ENCODE results near the gene AGPAT1.

AGPAT1 gene

DNA sequence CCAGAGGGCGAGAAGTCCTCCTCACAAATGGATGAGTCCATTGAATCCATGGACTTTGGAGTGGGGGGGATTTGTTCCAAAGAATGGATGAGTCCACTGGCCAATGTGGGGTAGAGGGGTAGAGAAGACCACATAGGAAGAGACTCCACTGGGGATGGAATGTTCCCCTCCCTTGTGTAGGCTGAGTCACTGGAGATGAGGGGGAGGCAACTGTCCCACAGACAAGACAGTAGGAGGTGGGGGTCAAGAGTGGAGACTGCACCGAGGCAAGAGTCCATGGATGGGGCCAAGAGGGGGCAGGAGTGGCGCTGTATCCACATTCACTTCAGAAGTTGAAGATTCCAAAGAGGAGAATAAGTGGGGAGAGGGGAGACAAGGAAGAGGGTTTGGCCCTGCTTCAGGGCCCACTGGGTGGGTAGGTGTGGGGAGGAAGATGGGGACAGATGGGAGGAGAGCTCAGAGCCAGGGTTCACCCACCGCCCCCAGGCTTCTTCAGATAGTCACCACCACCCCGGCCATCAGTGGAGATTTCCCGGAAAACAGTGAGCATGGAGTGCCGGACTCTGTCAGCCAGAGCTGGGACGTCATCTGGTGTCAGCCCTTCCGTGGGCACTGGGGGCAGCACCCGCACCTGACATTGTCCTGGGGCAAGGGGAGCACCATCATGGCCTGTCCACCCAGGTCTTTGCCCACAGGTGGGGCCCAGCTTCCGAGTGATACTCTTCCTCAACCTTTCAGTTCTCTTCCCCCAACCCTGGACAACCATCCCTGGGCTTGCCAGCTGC is 6.9 kb downstream of the AGPAT1 start:
- DNase-seq (ENCODE audit: low read depth) = peak; percentile 46

DNA sequence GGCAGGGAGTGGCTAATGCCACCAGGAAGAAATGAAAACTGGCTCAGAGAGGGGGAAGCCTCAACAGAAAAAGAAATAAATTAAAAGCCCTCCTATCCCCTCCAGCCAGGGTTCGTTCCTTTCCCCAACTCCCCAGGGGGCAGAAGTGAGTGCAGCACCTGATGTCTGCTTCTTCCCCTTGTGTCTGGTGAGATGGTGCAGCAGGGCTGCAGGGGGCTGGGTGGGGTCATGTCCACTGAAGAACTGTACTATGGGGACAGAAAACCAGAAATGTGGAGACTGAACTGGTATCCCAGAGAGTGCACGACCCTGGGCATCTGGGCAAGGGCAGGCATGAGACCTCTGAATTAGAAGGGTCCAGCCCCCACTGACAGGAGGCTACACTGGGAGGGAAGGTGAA is 7.5 kb downstream of the AGPAT1 start:
- no peak for DNase-seq (ENCODE audit: low read depth)

DNA sequence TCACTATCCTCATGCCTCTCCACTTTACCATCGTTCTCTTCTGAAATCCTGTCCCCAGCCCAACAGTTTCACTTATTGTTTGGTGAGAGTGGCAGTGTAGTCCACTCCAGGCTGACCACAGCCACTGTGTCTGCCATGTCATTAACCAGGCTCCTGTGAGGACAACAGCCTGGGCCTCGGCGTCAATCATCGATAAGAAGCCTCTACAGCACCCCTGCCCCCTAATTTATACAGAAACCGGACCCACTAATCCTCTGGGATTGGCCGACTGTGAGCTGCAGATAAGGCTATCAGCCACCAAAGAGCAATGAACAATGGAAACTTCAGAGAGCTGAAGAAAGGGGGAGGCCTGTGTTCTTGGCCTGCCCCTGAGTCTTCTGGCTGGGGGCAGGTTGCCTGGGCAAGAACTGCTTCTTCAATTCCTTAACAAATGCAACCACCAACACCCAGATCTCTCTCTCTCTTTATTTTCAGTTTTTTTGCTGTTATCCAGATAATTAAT is 8.1 kb downstream of the AGPAT1 start:
- DNase-seq (ENCODE audit: low read depth) = no peak

DNA sequence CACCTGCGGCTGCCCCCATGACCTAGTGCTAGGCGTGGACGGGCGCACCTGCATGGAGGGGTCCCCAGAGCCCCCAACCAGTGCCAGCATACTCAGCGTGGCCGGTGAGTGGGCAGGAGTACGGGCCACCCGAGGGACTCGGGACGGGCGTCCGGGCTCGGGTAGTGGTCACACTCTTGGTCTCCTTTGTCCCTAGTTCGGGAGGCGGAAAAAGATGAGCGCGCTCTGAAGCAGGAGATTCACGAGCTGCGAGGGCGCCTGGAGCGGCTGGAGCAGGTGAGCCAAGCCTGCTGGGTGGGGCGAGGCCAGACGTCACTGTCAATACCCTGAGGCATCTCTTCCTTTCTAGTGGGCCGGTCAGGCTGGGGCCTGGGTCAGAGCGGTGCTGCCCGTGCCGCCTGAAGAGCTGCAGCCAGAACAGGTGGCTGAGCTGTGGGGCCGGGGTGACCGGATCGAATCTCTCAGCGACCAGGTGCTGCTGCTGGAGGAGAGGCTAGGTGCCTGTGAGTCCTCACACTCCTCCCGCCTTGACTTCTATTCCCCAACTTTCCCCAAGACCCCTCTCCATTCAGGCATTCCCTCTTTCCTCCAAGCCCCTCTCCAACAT is 8.6 kb downstream of the AGPAT1 start:
- no peak for DNase-seq (ENCODE audit: low read depth)

DNA sequence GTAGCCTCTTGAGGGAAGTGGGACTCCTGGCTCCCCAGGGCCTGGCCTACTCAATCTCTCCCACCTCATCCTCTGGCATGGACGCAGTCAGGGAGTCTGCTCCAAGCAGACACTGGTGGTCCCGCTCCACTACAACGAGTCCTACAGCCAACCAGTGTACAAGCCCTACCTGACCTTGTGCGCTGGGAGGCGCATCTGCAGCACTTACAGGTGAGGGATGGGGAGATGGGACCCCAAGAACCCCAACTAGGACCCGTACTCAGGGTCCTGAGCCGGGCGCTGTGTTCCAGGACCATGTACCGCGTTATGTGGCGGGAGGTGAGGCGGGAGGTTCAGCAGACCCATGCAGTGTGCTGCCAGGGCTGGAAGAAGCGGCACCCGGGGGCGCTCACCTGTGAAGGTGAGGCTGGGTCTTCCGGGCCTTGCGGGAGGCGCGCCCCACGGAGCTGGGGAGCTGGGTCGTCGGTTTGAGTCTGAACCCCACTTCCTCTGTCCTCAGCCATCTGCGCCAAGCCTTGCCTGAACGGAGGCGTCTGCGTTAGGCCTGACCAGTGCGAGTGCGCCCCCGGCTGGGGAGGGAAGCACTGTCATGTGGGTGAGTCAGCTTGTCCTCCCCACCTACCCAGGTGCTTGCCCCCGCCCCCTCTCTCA is 9.3 kb downstream of the AGPAT1 start:
- DNase-seq (ENCODE audit: low read depth) = no peak

DNA sequence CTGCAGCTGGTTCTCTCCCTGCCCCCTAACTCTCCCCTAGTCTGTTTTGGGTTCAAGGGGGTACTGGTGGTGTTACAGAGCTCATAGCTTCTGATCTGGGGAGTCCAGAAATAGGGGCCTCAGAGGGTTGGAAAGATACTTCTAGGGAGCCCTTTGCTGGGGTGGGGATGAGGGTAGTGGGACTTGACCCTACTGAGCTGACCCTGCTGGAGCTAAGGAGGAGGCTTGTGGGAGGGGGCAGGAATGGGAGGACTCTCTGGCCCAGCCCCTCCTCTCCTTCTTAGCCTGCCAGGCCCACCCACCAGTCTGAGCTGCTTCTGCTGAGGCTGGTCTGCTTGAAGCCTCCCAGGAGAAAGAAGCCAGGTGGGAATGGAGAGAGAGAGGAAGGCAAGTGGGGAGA is 11.6 kb downstream of the AGPAT1 start, which contains the start of gene EGFL8:
TSS of gene EGFL8 (plus strand) at position 301 of the 400 bp plus-strand sequence. CDS start 1,571 bp downstream, outside the sequence.
- DNase-seq (ENCODE audit: low read depth) = no peak

DNA sequence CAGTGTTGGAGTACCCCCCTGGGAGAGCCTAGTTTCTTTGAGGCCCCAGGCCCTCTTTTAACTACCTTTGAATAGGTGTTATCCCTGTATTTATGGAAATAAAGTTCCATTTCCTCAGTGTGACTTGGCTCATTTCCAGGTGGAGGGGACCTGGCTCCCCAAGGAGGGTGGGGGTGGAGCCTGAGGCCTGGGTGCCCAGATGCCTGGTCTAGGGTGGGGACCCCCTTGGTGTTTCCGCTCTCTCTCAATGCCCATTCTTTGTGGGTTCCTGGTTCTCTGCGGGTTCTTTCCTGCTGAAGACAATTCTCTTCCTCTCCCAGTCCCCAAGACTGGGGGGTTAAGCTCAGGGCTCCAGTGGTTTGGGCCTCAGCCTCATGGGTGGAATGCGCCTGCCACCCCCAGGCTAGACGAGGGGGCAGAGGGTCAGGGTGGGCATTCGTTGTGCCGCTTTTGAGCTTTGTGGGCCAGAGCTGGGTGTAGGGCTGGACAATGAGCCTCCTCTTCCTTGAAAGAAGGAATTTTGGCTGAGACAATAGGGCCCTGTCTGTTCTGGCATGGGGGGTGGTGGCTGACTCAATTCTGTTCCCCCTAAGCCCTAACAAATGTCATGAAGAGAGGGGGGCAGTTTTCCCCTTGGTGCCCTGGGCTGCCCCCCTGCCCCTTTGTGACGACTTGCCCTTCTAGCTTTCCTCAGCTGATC is 12.2 kb downstream of the AGPAT1 start:
- no peak for DNase-seq (ENCODE audit: low read depth)

DNA sequence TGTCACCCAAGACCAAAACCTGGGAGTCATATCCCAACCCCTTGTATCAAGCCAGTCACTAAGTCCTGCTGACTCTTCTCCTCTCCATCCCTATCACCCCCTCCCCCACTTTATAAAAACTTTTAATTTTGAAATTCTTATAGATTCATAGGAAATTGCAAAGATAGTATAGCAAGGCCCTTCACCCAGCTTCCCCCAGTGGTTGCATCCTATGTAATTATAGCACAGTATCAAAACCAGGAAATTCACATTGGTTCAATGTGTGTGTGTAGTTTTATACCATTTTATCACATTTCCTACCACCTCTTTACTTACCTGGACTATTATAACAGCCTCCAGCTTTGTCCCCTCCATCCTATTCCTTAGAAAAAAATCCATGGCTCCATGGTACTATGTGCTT is 17.8 kb downstream of the AGPAT1 start:
- no peak for DNase-seq (ENCODE audit: low read depth)

DNA sequence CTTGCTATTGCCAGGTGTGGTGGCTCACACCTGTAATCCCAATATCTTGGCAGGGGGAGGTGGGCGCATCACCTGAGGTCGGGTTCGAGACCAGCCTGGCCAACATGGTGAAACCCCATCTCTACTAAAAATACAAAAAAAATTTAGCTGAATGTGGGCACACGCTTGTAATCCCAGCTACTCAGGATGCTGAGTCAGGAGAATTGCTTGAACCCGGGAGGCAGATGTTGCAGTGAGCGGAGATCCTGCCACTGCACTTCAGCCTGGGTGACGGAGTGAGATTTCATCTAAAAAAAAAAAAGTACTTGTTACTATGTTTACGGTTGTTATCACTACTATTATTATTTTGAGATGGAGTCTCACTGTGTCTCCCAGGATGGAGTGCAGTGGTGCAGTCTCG is 19.0 kb downstream of the AGPAT1 start:
- no peak for DNase-seq (ENCODE audit: low read depth)

DNA sequence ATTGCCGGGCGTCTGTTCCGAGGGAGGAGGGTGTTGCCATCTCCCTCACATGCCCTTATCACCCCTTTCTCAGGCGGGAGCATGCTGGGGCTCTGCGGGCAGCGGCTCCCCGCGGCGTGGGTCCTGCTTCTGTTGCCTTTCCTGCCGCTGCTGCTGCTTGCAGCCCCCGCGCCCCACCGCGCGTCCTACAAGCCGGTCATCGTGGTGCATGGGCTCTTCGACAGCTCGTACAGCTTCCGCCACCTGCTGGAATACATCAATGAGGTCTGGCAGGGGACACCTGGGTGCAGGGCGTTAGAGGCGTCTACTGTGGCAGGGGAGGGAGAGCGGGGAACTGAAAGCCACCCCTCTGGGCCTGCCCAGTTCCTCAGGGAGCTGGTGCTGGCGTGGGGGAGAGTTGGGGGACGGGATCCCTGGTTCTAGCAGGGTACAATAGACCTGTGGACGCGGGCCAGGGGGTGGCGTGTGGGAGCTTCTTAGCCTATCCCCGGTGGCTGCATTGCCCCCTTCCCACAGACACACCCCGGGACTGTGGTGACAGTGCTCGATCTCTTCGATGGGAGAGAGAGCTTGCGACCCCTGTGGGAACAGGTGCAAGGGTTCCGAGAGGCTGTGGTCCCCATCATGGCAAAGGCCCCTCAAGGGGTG is 21.2 kb downstream of the AGPAT1 start:
- DNase-seq (ENCODE audit: low read depth) = peak; percentile 72

DNA sequence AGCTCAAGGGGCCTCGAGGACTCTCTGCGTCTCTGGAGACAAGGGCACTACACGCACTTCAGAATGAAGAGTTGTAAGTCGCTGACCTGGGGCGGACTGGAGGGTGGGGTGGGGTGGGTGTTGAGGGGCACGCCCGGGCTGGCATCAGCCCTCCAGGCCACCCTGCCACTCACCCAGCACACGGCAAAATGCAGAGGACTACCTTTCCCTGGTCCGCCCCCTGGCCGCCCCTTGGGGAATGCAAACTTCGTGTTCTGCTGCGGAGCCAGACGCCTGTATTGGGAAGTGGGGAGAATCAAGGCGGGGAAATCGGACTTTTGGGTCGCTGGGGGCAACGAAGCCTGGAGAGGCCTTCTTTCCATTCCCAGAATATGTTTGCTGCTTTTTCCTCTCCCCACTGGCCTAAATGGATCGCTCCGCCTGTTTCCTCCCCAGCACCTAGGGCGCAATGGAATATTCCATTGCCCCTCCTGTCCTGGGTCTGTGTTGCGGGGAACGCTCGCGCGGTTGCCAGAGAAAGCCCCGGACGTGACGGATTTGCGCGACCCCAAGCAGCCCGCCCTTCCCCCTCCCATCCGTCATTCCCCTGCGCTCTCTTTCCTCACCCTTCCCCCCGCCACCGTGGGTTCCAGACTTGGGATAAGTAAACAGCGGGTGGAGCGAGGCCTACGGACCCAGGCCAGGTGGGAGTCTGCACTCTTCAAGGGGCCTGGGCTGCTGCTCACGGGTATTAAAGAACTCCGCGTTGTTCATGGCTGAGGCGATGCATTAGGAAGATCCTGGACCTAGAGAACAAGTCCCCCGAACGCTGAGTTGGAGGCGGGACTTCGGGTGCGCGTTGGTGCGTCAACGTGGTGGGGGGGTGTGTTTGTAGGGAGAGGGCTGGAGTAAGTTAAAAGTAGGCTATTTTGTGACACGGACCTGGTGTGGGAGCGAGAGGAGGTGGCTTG is 22.0 kb downstream of the AGPAT1 start, which contains the start of gene PPT2:
TSS of gene PPT2 (plus strand) at position 578 of the 950 bp plus-strand sequence. CDS start 454 bp downstream, outside the sequence.
- peak; percentile 93 for DNase-seq (ENCODE audit: low read depth)

DNA sequence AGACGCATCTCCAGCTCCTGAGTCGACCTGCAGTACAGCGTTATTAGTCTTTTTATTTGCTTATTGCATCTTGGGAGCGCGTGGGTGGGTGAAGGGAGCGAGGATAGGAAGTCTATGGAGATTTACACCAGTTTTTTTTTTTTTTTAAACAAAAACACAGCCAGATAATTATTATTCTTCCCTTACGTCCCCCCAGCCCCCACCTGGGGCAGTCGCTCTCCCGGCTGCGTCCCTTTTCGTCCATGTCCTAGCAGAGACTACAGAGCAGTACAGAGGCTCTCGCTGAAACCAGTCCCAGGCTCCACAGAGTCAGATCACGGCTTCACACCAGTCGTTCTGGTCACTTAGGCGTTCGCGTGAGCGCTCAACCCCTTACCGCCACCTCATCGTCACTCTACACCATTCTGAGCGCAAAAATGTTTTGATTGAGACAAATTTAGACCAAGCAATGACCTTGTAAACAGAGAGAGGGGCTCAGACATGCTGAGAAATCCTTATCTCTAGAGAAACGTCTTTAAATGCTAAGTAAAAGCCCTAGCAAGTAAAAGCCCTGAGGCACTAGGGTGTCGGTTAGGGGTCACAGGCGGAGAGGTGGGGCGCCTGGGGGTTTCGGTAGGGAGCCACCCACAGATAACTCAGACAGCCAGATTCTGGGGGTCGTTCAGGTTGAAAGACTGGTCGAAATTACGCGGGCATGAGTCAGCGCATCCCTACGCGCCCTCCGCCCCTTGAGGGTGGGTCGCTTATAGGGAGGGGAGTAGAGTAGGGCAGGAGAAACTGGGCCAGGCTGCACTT is 22.9 kb downstream of the AGPAT1 start:
- DNase-seq (ENCODE audit: low read depth) = peak; percentile 75

DNA sequence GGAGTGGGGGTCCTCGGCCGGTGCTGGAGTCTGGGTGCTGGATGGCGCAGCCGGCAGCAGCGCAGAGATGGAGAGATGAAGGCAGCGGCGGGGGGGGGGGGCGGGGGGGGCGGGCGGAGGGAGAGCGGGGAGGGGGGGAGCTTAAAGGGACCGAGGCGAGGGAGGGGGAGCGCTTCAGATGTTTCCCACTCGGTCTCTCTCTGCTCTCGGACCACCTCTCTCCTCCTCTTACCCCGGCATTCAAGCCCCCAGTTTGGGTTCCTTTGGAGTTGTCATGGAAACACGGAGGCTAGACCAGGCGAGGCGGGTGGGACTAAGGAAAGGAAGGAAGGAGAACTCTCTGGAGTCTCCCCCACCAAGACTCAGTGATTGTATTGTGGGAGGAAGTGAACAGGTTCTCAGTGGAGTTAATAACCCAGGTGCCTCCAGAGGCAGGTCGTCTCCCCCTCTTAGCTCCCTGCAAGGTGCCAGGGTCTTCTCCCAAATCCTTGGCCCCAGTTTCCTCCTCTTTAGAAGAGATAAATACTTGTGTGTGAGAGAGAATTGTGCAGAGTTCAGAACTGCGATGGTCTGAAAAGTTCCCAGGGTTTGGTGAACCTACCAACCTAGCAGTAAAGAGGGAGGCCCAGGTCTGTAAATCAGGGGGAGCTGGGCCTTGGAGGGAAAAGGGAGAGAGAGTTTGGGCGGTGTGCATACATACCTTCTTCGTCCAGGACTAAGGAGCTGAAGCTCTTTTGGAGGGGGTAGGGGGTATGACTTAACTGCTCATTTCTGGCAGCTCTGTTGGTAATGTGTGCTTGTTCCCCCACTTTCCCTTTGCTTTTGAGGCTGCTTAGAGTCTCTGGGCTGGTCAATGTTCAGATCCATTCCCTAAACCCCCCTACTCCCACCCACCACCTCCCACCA is 23.8 kb downstream of the AGPAT1 start, which contains the start of gene PRRT1:
TSS of gene PRRT1 (minus strand) at position 77 of the 906 bp plus-strand sequence. CDS start 112 bp downstream, outside the sequence.
- DNase-seq (ENCODE audit: low read depth) = peak; percentile 34

DNA sequence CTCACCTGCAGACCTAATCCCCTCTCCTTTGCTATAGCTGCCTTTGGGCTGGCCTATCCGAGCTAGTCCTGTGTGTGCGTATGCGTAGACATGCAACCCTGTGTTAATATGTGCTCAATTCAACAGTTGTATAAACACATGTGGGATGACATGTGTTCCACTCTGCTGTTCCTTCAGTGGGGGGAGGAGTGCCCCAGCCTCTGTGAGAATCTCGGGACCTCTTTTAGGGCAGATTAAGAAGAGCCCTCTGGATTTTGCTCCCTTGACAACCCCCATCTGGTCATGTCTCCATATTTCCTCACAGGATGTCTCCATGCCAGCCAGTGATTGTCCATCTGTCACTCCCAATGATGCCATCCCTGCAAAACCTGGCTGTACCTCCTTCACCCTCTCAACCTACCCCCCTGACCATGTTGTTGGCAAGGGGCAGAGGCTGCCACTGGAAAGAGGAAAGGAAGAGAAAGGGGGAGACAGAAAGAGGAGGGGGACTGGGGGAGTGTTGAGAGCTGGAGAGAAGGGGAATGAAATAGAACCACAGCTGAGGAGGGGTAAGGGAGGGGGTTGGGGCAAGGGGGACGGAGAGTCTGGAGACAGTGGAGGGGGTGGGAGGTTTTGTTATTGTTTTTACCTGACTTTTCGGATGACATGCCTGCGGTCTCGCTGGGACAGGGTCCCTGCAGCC is 24.6 kb downstream of the AGPAT1 start:
- no peak for DNase-seq (ENCODE audit: low read depth)

DNA sequence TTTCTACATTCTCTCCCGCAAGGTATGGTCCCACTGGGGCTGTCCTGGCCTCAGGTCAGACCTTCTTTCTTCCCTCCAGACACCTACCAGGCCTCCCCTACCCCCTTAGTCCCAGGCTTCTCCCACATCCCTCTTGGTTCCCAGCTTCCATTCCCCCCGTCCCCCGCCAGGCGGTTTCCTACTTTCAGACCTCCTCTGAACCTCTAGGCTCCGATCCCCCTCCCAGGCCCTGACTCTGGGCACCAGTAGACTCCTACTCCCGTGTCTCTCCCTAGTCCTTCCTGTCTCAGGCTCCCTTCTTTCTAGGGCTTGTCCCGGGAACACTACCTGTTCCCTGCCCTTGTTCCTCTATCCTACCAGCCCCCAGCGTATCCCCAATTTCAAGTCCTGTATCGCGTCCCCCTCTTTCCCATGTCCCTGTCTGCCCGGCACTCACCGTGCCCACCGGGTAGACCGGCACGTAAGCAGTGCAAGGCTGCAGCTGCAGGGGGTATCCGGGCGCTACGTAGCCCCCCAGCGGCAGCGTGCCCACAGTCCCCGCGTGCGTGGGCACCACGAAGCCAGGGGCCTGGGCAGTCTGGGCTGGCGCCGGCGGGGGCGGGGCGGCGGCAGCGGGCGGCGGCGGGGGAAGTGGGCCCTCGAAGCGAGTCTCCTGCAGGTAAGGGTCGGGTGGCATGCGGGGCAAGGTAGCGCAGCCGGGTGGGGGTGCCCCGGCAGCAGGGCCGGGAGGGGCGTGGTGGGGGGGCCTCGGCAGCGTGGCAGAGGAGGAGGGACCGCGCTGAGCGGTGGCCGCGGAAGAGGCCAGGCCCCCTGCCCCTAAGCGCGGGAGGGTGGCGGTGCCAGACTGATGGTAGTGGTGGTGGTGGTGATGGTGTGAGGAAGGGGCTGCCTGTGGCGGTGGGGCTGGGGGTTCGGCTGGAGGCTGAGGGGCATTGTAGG is 25.7 kb downstream of the AGPAT1 start:
- DNase-seq (ENCODE audit: low read depth) = no peak

DNA sequence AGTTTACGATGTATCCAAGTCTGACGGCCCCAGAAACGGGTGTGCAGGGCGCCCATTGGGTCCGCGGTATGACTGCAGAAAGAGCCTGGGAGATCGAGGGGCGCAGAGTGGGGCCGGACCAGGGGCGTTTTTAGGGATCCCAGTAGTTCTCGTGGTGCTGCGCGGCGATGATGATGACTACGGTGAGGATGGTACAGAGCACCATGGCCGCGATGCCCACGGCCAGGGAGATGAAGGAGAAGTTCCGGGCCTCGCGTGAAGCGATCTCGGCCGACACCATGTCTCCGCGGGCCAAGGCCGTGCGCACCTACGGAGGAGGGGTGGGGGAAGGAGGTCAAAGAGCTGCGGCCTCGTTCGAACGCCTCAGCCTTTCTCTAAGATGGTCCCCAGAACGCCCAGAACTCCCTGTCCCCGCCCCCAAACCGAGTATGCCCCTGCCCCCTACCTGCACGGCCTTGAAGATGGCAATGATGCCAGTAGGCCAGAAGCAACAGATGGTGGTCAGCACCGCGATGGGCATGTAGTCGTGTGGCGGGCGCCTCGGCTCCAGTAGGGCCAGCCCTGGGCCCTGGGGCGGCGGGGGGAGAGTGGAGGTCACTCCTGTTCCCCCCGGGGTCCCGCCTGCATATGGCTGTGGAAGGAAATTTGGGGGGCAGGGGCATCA is 26.7 kb downstream of the AGPAT1 start:
- no peak for DNase-seq (ENCODE audit: low read depth)

All from EH (cell line).